Superior temporal gyrus (tissue), 1 donor: ENCODE results near the gene PES1.
A peak's percentile ranks its signal among the peaks of the same experiment; 100 is the strongest.
"Not testable (repeated sequence)": the region's sequence is repeated elsewhere in the genome, so short reads cannot be mapped to it uniquely, and the experiment has no call there.

Experiments used
- DNase-seq: peaks from one replicate; pipeline ENCODE4 v3.0.0-alpha.2; 2016; ENCODE audit errors: extremely low spot score

Gene PES1

DNA sequence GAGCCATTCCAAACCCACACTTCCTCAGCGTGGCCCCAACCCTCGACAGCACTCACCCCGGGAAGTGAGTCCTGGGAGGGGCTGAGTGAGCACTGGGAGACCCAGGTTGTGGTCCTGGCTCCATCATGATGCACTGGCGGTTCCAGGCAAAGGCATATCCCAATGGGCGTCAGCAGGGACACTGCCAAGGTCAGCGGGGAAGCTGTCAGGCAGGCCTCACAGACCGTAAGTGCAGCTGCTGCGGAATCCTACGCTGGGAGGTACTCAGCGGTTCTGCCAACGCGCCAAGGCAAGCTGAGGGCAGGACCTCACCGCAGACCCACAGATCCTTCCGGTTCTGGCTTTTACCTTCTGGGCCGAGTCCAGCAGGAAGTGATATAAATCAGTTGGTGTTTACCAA, 15.9 kb downstream of the PES1 start:
- DNase-seq = no peak

- DNase-seq = peak; percentile 69
These were observed 16.6 kb downstream of the PES1 start for GRCh38 chr22:30574997-30575671.

DNA sequence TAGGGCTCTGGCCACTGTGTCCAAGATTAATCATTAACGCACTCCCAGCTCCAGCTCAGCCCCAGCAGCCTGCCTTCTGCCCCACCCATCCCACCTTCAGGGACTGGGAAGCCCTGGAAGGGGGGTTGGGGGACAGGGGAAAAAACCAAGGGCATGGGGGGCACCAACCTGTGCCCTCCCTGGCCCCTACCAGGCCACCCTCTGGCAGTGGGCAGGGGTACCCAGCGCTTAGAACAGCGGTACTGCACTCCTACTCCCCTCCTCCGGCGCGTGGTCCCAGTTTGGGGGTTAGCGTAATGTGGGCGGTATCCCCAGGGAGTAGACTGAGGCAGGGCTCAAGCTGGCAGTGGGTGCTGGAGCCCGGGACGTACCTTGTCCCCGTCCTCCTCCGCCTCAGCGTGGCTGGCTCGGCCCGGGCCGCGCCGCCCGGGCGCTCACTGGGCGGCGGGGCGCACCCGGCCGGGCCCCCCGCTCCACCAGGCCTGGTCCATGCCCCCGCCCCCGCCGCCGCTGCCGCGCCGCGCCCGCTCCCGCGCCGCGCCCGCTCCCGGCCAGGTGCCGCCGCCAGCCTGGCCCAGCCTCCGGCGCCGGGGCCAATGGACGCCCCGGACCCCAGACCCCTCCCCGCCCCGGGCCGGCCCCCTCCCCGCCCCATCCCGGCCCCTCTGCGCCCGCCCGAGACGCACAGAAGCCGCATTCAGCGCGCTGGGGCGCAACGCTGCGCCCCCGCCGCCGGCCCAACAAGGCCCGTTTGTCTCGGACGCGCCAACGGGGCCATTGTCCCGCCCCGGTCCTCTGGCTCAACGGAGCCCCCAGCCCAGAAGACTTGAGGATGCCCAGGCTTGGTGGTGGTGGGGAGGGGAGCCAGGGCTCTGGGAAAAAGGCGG, 17.4 kb downstream of the PES1 start, which contains the start of gene GAL3ST1:
TSS of gene GAL3ST1 (minus strand) at position 571 of the 887 bp plus-strand sequence. CDS start 17,273 bp downstream, outside the sequence.
- peak; percentile 89 for DNase-seq

DNA sequence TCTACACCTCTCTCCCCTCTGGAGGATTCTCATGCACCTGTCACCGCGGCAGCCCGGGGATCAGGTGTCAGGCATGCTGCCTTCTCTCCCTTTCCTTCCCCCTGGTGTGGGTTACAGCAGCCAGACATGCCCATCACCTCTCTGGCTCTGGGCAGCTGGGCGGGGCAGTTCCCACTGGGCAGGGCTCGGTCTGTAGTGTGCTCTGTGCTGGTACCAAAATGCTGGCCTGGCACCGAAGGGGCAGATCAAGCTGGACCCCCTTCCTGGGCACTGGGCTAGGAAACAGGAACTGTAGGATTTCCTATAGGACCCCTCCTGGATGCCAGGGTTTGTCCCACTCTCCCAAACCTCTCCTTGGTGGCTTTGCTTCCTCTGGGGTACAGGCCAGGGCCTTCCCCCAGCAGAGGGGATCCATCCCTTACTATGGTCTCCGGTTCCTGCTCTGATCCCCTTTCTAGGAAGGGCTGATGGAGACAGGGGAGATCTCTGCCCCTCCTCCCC, 18.1 kb downstream of the PES1 start:
- no peak for DNase-seq

DNA sequence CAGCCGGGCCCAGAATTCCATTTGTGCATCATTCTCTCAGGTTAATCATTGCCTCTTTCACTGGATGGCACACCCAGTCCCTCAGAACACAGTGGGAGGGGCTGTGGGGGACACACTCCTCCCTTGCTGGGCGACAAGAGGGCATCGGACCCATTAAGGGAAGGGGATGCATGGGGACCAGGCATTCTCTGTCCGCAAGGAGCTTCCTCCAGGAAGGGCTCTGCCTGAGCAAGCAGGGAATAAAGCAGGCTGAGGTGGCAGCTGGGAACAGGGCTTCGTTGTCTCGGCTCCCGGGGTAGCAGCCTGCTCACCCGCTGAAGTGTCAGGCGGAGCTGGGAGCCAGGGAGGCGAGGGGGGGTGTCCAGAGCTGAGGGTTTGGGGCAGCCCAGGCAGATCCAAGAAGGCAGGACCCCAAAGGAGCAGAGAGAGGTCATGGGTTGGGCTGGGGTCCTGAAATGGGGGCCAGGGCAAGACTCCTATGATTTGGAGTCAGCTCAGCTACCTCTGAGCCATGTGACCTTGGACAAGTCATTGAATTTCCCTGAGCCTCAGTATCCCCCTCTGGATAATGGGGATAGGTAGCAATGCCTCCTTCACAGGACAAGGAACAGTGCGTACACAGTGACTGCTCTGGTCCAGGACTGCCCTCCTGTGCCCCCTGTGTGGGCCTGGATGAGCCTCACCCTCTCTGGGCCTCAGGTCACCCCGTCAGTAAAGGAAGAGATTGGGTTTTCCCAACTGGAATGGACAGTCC, 18.7 kb downstream of the PES1 start:
- peak; percentile 66 for DNase-seq

DNA sequence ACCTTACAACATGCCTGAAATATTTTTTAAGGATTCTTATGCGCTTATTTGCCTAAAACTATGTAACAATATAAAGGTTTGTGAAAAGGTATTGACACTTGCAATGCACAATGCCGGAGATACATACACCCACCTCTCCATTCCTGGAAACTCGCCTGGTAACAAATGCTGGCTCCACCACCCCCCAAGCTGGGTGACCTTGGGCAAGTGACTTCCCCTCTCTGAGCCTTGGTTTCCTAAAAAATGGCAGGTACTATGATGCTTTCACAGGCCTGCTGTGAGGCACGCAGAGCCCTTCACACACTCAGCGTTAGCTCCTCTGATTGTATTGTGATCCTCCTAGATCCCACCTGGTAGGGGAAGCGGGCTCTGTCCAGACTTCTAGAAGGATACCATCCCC, 19.5 kb downstream of the PES1 start:
- DNase-seq = no peak

GRCh38 chr22:30569674-30570202, 22.0 kb downstream of the PES1 start:
- no peak for DNase-seq

DNA sequence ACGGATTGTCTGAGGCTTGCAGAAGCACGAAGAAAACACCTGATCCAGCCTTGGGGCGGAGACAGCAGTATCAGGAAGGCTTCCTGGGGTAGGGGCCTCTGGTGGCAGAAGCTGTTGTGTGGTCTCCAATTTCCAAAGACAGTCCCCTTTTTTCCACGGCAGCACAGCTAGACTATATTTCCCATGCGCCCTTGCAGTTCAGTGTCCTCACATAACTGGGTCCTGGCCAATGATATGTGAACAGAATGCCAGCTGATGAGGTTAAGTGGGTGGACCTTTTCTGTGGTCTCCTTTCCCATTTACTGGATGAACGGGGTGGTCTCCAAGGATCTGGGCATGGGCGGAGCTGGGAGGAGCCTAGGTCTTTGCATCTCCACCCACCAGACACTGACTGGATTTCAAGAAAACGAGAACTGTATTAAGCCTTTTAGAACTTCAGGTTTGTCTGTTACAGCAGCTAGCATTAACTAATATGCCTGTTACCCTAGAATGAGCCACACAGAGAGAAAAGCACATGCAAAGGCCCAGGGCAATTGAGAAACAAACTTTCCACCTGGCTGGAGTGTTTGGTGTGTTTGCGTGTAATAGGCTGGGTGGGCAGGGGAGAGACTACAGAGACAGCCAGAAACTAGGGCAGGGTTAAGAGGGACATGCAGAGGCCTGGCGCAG, 23.4 kb downstream of the PES1 start:
- DNase-seq = no peak

GRCh38 chr22:30567277-30567676, 24.4 kb downstream of the PES1 start:
- not testable (repeated sequence) for DNase-seq

DNA sequence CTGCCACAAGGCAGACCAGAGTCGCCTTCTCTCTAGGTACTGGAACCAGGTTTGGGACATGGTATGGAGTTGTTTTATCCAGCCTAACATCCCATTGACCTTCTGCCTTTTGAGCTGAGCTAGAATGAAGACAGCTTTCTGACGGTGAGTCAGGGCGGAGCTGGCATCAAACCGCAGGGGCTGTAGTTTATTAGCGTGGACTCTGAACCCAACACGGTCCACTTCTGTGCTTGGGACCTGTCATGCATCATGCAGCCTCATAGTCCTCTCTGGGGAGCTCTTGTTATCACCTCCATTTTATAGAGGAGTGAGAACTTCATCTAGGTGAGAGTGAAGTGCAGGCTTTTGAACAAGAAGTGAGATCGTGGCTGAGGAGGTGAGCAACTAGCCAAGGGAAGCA, 25.6 kb downstream of the PES1 start:
- DNase-seq = no peak

DNA sequence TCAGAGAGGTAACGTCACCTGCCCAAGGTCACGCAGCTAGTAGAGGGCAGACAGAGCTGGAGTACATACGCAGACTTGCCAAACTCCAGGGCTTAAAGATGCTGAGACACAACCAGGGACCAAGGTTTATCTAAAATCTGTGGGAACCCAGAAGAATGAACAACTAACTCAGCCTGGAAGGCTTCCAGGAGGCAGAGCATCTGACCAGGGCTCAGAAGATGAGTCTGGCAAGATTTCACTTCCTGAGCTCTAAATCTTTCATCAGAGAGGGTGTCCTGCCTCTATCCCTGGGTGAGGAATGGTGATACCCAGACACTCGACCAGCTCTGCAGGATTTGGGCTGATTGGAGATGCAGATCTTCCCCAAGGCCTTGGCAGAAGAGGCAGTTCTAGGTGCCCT, 26.4 kb downstream of the PES1 start:
- no peak for DNase-seq

DNA sequence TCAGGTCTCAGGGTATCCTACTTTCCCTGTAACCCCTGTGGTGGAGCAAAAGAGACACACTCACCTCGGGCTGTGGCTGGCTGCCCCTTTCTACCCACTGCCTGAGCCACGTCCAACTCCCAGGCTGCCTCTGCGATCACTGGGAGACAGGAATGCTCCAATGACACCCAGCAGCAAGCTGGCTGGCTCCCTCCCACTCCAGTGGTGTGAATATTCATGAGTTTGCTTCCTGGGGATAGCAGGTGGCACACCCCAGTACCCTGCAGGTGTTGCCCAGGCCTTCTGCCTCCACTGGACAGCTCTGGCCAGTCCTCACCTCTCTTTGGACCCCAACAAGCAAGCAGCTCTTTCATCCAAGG, 27.0 kb downstream of the PES1 start:
- DNase-seq = no peak

GRCh38 chr22:30564045-30564760, 27.5 kb downstream of the PES1 start:
- no peak for DNase-seq

DNA sequence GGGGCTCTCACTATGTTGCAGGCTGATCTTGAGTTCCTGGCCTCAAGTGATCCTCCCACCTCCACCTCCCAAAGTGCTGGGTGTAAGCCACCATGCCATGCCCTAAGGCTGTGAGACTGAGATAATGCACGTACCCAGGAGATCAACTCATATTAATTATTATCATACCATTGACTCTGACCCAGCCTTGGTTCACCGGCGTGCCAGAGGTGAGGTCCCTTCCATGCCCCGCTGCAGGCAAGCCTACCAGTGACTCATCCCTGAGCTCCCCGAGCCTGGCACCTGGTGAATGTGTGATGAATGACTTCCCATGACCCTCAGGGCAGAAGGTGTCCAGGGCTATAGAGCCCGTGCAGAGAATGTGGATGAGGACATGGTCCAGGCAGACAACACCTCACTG, 29.3 kb downstream of the PES1 start:
- no peak for DNase-seq

DNA sequence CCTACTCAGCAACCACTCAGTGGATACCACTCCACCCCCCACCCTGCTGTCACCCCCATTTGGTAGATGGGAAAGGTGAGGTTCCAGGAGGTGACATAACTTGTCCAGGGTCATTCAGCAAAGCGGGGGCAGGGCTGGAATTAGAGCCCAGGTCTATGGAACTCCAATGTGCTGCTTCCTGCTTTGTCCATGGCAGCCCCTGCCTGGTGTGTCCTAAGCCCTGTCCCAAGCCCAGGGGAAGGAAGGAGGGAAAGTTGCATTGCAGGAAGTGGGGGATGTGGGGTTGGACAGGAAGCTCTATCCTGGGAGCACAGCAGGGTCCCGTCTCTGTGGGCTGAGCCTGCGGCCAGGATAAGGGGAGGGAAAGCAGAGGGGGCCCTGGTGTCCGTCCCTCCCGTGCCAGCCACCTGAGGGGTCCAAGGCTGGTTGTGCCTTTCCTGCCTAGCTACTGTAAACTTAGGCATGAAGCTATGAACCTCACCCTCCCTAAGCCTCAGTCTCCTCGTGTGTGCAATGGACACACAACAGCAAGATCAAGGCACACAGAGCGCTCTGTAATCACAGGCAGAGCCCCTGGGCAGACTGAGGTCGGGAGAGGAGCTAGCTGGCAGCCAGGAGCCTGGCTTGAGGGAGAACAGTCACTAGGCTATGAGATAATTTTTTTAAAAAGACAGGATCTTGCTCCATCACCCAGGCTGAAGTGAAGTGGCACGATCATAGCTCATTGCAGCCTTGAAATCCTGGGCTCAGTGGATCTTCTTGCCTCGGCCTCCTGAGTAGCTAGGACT, 30.1 kb downstream of the PES1 start:
- no peak for DNase-seq

- DNase-seq = not testable (repeated sequence)
These were observed 31.0 kb downstream of the PES1 start for GRCh38 chr22:30560643-30561202.

DNA sequence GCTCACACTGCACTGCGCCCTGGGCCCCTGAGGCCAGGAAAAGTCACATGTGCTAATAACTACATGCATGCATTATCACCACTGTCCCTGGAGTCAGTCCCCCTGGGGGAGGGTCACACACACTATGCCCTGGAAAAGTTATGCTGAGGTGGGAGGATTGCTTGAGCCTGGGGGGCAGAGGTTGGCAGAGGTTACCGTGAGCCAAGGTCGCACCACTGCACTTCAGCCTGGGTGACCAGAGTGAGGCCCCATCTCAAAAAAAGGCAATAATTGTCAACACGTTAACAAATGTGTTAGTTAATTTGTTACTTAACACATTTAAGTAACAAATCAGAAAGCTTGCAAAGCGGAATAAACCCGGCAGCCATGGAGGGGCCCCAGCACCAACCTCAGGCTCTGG, 31.8 kb downstream of the PES1 start:
- no peak for DNase-seq

DNA sequence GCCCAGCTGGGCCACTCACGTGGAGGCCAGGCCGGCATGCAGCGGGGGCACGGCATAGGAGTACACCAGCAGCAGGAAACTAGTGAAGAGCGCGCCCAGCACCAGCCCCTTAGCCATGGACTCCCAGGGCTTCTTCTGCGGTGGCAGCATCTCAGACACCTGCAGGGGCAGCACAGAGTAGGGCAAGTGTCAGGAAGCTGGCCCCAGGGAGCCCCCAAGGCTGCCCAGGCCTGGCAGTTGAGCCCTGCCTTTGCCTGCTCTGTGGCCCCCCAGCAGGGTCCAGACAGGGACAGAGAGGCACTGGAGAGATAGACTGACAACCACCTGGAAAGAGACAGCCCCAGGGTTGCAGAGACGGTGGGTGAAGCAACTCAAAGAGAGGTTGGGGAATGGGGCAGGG, 34.5 kb downstream of the PES1 start:
- DNase-seq = no peak

GRCh38 chr22:30556388-30556787, 35.3 kb downstream of the PES1 start:
- no peak for DNase-seq
